Gastrocnemius medialis (tissue), 4 donors: Measurements from ENCODE around the gene ARHGAP22. TPM values are rescaled to one million over a fixed set of nuclear protein-coding genes. Genes with fewer than 3 reads are reported as not detected.

Source experiments
- ATAC-seq, 2 donors: fragments of 150-250 bp; one replicate each; pipeline ENCODE4 v1.9.1; 2016
- DNase-seq, 2 donors: peaks; one replicate each; pipeline ENCODE4 v3.0.0-alpha.2; 2019
- H3K27ac ChIP-seq, 4 donors: fragments of 200-600 bp; sonication (generic); 1 replicate in 1 of 4; 2 replicates in 3 of 4; pipeline ENCODE4 v1.5.1; 2016 to 2018; ENCODE audit warnings: mild to moderate bottlenecking in 2 of 4, moderate library complexity in 1 of 4
- H3K27me3 ChIP-seq, 3 donors: fragments of 200-600 bp; sonication (generic) in 2 of 3; 1 replicate in 1 of 3; 2 replicates in 2 of 3; pipeline versions ENCODE4 v1.5.1 to v1.6.0; 2016 to 2019; ENCODE audit warnings: mild to moderate bottlenecking in 1 of 3, moderate library complexity in 1 of 3
- H3K36me3 ChIP-seq, 2 donors: fragments of 200-600 bp; sonication (generic) in 1 of 2; one replicate each; pipeline ENCODE4 v1.5.1; 2017 to 2018
- H3K4me1 ChIP-seq, 2 donors: fragments of 200-600 bp; sonication (generic) in 1 of 2; one replicate each; pipeline ENCODE4 v1.5.1; 2016 to 2017; ENCODE audit warnings: mild to moderate bottlenecking in 2 of 2
- H3K4me3 ChIP-seq, 4 donors: fragments of 200-600 bp; sonication (generic) in 3 of 4; 1 replicate in 1 of 4; 2 replicates in 3 of 4; pipeline ENCODE4 v1.5.1; 2016 to 2019; ENCODE audit warnings: mild to moderate bottlenecking in 2 of 4
- H3K9me3 ChIP-seq, 3 donors: fragments of 200-600 bp; sonication (generic) in 2 of 3; 1 replicate in 1 of 3; 2 replicates in 2 of 3; pipeline ENCODE4 v1.5.1; 2016 to 2019
- POLR2A ChIP-seq, 2 donors: fragments of 450-650 bp; IDR thresholded peaks; one replicate each; pipeline ENCODE4 v1.6.1; 2017; ENCODE audit warnings: antibody characterized with exemption in 2 of 2, mild to moderate bottlenecking in 2 of 2, moderate library complexity in 2 of 2
- in situ Hi-C, 4 donors: fragments of 200-750 bp; cut with MboI; loops; one replicate each; pipeline versions ENCODE4 v1.15.0 to v1.8.0; 2017; ENCODE audit warnings: low sequenced_read_pairs in 4 of 4
- intact Hi-C: fragments of 100-400 bp; cut with DNase I; formaldehyde crosslinking; loops from one replicate; pipeline ENCODE4 v1.15.1; 2023; ENCODE audit warnings: low total_unique reads
- total RNA-seq, 4 donors: library from RNA; depleted of rRNA; stranded (reverse); fragments of >200 nt; gene quantifications; one replicate each; pipeline versions ENCODE4 v1.1.0 to v1.2.3, GENCODE V29; 2016
- TF ChIP-seq, protein P1 (sequence below), 5 experiments: fragments of 450-650 bp in 3 of 5; fragments of 200-600 bp in 2 of 5; sonication (generic) in 2 of 5; IDR thresholded peaks in 4 of 5; conservative IDR thresholded peaks in 1 of 5; 1 replicate in 4 of 5; 2 replicates in 1 of 5; pipeline ENCODE4 v1.5.1; 2016 to 2019; ENCODE audit warnings: antibody characterized with exemption in 5 of 5, mild to moderate bottlenecking in 3 of 5, moderate library complexity in 3 of 5

The ARHGAP22 gene
- total RNA-seq, 4 donors from 2014 or later, result 0.69 to 0.92 (median 0.72) TPM; not detected in 1

DNA sequence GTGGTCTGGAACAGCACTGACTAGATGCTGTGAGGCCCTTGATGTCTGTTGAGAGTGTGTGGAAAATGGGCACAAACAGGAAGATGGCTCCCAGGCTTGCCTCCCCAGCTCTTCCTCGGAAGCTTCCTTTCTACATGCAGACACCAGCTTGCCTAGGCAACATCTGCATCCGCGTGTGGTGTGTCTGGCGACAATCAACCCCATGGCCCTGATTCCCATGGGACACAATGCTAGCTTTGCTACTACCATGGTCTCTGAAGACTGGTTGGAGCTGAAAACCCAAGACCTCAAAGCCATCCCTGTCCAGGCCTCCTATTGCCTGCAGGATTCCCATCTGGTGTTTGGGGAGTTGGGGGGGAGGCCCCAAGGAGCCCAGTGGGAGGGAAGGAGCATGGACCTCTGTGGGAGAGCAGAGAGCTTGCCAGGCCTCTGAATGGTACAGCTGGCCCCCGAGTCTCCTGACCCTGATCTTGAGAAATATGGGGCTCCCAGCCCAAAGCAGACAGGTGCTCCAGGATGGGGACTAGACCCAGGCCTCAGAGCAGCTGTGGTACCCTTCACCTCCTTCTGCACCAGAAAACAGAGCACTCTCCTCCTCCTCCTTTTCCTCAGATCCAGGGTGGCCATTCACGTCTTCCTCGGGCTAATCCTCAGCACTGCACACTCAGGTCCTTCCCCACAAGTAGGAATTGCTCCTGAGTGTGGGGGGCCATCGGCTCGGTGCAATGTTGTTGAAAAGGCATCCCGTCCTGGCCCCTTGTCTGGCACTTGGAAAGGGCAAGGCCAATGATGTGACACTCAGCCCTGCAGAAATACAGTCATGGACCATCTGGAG is 57.6 kb downstream of the ARHGAP22 start:
- no peaks in the 10 kb centered on the region for H3K27me3 ChIP-seq
- in situ Hi-C loops, result loop anchor here in 2 of 4 donors (25.0 kb wide), 1 partner anchor 185 kb away; no protein-coding TSS in a partner anchor
- no peaks in the 10 kb centered on the region for H3K4me1 ChIP-seq
- TF ChIP-seq, protein P1, sequence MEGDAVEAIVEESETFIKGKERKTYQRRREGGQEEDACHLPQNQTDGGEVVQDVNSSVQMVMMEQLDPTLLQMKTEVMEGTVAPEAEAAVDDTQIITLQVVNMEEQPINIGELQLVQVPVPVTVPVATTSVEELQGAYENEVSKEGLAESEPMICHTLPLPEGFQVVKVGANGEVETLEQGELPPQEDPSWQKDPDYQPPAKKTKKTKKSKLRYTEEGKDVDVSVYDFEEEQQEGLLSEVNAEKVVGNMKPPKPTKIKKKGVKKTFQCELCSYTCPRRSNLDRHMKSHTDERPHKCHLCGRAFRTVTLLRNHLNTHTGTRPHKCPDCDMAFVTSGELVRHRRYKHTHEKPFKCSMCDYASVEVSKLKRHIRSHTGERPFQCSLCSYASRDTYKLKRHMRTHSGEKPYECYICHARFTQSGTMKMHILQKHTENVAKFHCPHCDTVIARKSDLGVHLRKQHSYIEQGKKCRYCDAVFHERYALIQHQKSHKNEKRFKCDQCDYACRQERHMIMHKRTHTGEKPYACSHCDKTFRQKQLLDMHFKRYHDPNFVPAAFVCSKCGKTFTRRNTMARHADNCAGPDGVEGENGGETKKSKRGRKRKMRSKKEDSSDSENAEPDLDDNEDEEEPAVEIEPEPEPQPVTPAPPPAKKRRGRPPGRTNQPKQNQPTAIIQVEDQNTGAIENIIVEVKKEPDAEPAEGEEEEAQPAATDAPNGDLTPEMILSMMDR (IDR thresholded peaks at IDR 0.05 in 4 of 5, conservative IDR thresholded peaks at IDR 0.05 in 1 of 5), result no peak
- TF ChIP-seq POLR2A (IDR thresholded peaks at IDR 0.05), result no peak
- no peaks in the 10 kb centered on the region for H3K9me3 ChIP-seq
- H3K4me3 ChIP-seq, result no peak overlapping the region
- H3K36me3 ChIP-seq, result no peaks in the 10 kb centered on the region
- intact Hi-C loops, result no loop called here
- DNase-seq (no peak), ATAC-seq (no peak)
- H3K27ac ChIP-seq, result no peak overlapping the region

DNA sequence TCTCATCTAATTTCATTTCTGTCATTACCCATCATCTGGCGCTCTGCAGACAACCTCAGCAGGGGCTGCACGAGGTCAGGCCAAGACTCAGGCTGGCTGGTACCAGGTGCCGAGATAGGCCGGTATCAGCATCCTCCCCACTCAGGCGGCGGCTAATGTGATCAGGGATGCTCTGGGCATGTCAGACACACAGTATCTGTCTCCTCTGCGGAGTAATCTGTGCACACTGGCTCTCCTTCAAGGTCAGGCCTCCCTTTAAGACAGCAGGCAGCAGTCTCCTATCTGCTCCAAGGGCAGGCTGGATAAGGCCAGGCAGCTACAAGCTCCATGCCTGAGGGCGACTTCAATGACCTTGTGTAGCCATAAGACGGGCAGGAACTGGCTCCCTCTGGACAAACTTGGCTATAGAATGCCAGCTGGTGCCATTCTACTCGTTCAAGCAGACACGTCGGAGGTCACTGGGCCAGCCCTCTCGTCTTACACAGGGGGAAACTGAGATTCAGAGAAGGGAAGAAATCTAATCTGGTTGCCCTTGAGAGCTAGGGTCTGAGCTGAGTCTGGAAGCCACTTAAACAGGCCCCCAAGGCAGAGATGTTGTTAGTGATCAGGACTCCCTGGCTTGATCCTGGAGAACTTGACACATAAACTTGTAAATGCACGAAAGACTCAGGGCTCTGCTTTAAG is 59.3 kb downstream of the ARHGAP22 start:
- Histone ChIP-seq H3K27me3 (no peaks in the 10 kb centered on the region), H3K27ac (no peak overlapping the region), H3K4me1 (no peaks in the 10 kb centered on the region), H3K9me3 (no peaks in the 10 kb centered on the region), H3K36me3 (no peaks in the 10 kb centered on the region), H3K4me3 (no peak overlapping the region)
- in situ Hi-C loops (loop anchor here in 2 of 4 donors (25.0 kb wide), 1 partner anchor 183 kb away; no protein-coding TSS in a partner anchor), intact Hi-C loops (no loop called here)
- DNase-seq, result no peak
- TF ChIP-seq POLR2A (IDR thresholded peaks at IDR 0.05), result no peak
- TF ChIP-seq, protein P1 (IDR thresholded peaks at IDR 0.05 in 4 of 5, conservative IDR thresholded peaks at IDR 0.05 in 1 of 5), result no peak
- ATAC-seq, result no peak

DNA sequence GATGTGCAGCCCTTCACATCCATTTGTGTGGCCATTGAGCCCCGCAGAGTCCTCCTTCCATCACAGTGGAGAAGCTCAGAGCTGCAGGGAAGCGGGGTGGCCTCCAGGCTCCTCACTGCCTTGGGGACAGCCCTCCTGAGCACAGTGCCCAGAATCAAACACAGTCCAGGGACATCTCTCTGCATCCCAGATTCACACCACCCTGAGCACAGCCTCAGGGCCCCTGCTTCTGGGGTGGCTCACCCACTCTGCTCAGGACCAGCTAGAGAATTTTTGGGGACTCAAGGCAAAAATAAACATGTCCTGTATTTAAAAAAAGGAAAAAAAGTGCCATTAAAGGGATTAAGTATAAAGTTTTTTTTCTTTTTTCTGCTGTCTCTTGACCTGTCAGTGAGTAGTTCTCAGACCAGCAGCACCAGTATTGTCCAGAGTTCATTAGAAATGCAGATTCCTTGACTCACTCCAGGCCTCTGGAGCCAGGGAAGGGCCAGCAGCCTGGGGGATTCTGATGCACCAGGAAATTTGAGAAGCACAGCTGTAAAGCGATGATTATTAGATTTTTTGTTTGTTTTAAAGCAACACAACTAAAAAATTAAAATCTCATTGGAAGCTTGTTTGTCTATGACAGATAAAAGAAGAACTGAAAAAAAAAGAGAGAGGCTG is 61.6 kb downstream of the ARHGAP22 start:
- Histone ChIP-seq H3K4me1 (no peaks in the 10 kb centered on the region), H3K9me3 (no peaks in the 10 kb centered on the region), H3K27ac (no peak overlapping the region), H3K36me3 (no peaks in the 10 kb centered on the region), H3K4me3 (no peak overlapping the region), H3K27me3 (no peaks in the 10 kb centered on the region)
- no peak for TF ChIP-seq POLR2A (IDR thresholded peaks at IDR 0.05)
- TF ChIP-seq, protein P1 (IDR thresholded peaks at IDR 0.05 in 4 of 5, conservative IDR thresholded peaks at IDR 0.05 in 1 of 5), result no peak
- in situ Hi-C loops, result loop anchor here in 2 of 4 donors (25.0 kb wide), 1 partner anchor 181 kb away; no protein-coding TSS in a partner anchor
- DNase-seq (no peak), ATAC-seq (no peak)
- intact Hi-C loops, result no loop called here

DNA sequence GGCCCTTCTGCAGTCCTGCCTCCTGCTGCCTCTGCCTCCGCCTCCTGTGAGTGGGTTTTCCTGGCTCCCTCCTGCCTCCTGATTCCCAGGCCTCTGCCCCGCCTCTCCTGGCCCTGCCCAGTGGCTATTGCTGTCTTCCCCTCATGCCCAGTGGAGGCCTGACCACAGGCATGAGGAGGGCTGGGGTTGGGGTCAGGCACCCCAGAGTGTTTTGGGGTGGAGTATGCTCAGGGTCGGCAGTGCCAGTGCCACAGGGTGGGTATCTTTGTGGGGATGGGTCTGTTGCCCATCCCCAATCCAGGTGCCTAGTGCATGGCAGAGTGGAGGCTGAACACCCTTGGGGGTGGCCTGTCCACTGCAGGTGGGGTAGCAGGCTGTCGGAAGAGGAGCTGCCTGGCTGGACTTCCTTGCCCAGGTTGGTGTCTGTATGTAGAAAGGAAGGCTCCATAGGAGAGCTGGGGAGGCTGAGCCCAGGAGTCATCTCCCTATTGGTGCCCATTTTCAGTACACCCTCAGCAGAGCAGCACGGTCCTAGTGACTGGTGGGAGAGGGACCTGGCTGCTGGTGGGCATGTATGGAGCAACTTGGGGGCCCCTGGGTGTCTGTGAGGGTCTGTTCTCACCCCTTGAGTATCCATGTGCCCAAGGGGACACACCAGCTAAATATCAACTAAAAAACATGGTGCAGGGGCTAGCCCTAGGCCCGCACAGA is 62.2 kb downstream of the ARHGAP22 start:
- H3K27me3 ChIP-seq, result no peaks in the 10 kb centered on the region
- intact Hi-C loops, result no loop called here
- in situ Hi-C loops, result loop anchor here in 2 of 4 donors (25.0 kb wide), 1 partner anchor 180 kb away; no protein-coding TSS in a partner anchor
- H3K9me3 ChIP-seq, result no peaks in the 10 kb centered on the region
- H3K4me1 ChIP-seq, result no peaks in the 10 kb centered on the region
- no peak overlapping the region for H3K4me3 ChIP-seq
- ATAC-seq, result no peak
- H3K36me3 ChIP-seq, result no peaks in the 10 kb centered on the region
- no peak overlapping the region for H3K27ac ChIP-seq
- no peak for DNase-seq
- no peak for TF ChIP-seq POLR2A (IDR thresholded peaks at IDR 0.05)
- TF ChIP-seq, protein P1 (IDR thresholded peaks at IDR 0.05 in 4 of 5, conservative IDR thresholded peaks at IDR 0.05 in 1 of 5), result no peak
